BLaER1 treated with 17β-estradiol and CSF1 and Interleukin-3, amounts not matched to agents 10 nM and 100 nM (cell line): ENCODE results near the gene GRK6.
A peak's percentile ranks its signal among the peaks of the same experiment; 100 is the strongest.

Experiments
- H3K27ac ChIP-seq, 11 experiments: shearing (Covaris generic); formaldehyde crosslinking; 2 replicates each; pipeline ENCODE4 v1.8.1; 2022
- H3K27me3 ChIP-seq, 11 experiments: shearing (Covaris generic); formaldehyde crosslinking; 2 replicates each; pipeline ENCODE4 v1.8.1; 2022
- H3K36me3 ChIP-seq, 11 experiments: shearing (Covaris generic); formaldehyde crosslinking; 2 replicates each; pipeline ENCODE4 v1.8.1; 2022
- H3K4me1 ChIP-seq, 10 experiments: shearing (Covaris generic); formaldehyde crosslinking; 2 replicates each; pipeline ENCODE4 v1.8.1; 2022
- H3K4me2 ChIP-seq, 11 experiments: shearing (Covaris generic); formaldehyde crosslinking; 2 replicates each; pipeline ENCODE4 v1.8.1; 2022
- H3K4me3 ChIP-seq, 10 experiments: shearing (Covaris generic); formaldehyde crosslinking; 2 replicates each; pipeline ENCODE4 v1.8.1; 2022
- H3K9ac ChIP-seq, 11 experiments: shearing (Covaris generic); formaldehyde crosslinking; 2 replicates each; pipeline ENCODE4 v1.8.1; 2022
- H3K9me3 ChIP-seq, 11 experiments: shearing (Covaris generic); formaldehyde crosslinking; replicated peaks in 1 of 11; 2 replicates each; pipeline ENCODE4 v1.8.1; 2022
- H4K20me1 ChIP-seq, 11 experiments: shearing (Covaris generic); formaldehyde crosslinking; 2 replicates each; pipeline ENCODE4 v1.8.1; 2022
- Cebpa-rat ChIP-seq, 11 experiments: shearing (Covaris generic); IDR thresholded peaks; 2 replicates each; pipeline ENCODE4 v1.8.1; 2022

The GRK6 gene

GRCh38 chr5:177385720-177386119 is 40.8 kb upstream of the GRK6 start:
- peaks cover 0 to 10% (median 0%) of the 10 kb centered on the region in 11 experiments; a peak in 1 of 22 replicates for H3K27me3 ChIP-seq
- H3K27ac ChIP-seq: no peak overlapping the region
- no peaks in the 10 kb centered on the region for H3K36me3 ChIP-seq
- H4K20me1 ChIP-seq: peaks cover 0 to 15% (median 0%) of the 10 kb centered on the region in 11 experiments; a peak in 3 of 22 replicates
- H3K4me1 ChIP-seq: peaks cover 45 to 84% (median 77%) of the 10 kb centered on the region in 10 experiments
- no peak overlapping the region for H3K9ac ChIP-seq
- peak overlapping the region; percentile 16 to 93 (median 70); a peak in 21 of 22 replicates for H3K4me2 ChIP-seq
- no peaks in the 10 kb centered on the region for H3K9me3 ChIP-seq
- no peak for TF ChIP-seq Cebpa-rat (IDR thresholded peaks at IDR 0.05)
- H3K4me3 ChIP-seq: no peak overlapping the region

GRCh38 chr5:177386542-177386941 is 39.9 kb upstream of the GRK6 start:
- Histone ChIP-seq H3K9me3 (no peaks in the 10 kb centered on the region), H3K27me3 (peaks cover 0 to 10% (median 0%) of the 10 kb centered on the region in 11 experiments; a peak in 1 of 22 replicates), H3K4me2 (peak overlapping the region in 10 of 11 experiments; percentile 48 to 93 (median 71); a peak in 19 of 22 replicates), H3K4me1 (peaks cover 50 to 86% (median 80%) of the 10 kb centered on the region in 10 experiments), H3K27ac (no peak overlapping the region), H4K20me1 (peaks cover 0 to 15% (median 0%) of the 10 kb centered on the region in 11 experiments; a peak in 3 of 22 replicates), H3K36me3 (no peaks in the 10 kb centered on the region), H3K4me3 (no peak overlapping the region), H3K9ac (0 out of 22 replicates have a peak overlapping the region, but pooled peaks of 1 of the 11 experiments have one; percentile 10)
- TF ChIP-seq Cebpa-rat (IDR thresholded peaks at IDR 0.05): no peak

- peak overlapping the region in 9 of 11 experiments; percentile 38 to 93 (median 72); a peak in 17 of 22 replicates for H3K4me2 ChIP-seq
- H3K36me3 ChIP-seq: no peaks in the 10 kb centered on the region
- no peaks in the 10 kb centered on the region for H3K9me3 ChIP-seq
- peaks cover 49 to 85% (median 76%) of the 10 kb centered on the region in 10 experiments for H3K4me1 ChIP-seq
- no peak overlapping the region for H3K4me3 ChIP-seq
- peaks cover 0 to 15% (median 0%) of the 10 kb centered on the region in 11 experiments; a peak in 3 of 22 replicates for H4K20me1 ChIP-seq
- no peak overlapping the region for H3K9ac ChIP-seq
- no peak for TF ChIP-seq Cebpa-rat (IDR thresholded peaks at IDR 0.05)
- H3K27ac ChIP-seq: no peak overlapping the region
- H3K27me3 ChIP-seq: peaks cover 0 to 10% (median 0%) of the 10 kb centered on the region in 11 experiments; a peak in 1 of 22 replicates
Measured at GRCh38 chr5:177387405-177387804, 39.1 kb upstream of the GRK6 start.

- no peaks in the 10 kb centered on the region for H3K36me3 ChIP-seq
- no peak for TF ChIP-seq Cebpa-rat (IDR thresholded peaks at IDR 0.05)
- H3K27ac ChIP-seq: peak overlapping the region in 9 of 11 experiments; percentile 17 to 78 (median 60); a peak in 11 of 22 replicates
- peak overlapping the region; percentile 71 to 93 (median 85) for H3K4me2 ChIP-seq
- H3K27me3 ChIP-seq: peaks cover 0 to 10% (median 0%) of the 10 kb centered on the region in 11 experiments; a peak in 1 of 22 replicates
- H3K9me3 ChIP-seq: no peaks in the 10 kb centered on the region
- H4K20me1 ChIP-seq: peaks cover 0 to 15% (median 0%) of the 10 kb centered on the region in 11 experiments; a peak in 3 of 22 replicates
- H3K4me3 ChIP-seq: 0 out of 20 replicates have a peak overlapping the region, but pooled peaks of 1 of the 10 experiments have one; percentile 1
- peaks cover 54 to 87% (median 80%) of the 10 kb centered on the region in 10 experiments for H3K4me1 ChIP-seq
- H3K9ac ChIP-seq: peak overlapping the region in 8 of 11 experiments; percentile 4 to 69 (median 41); a peak in 6 of 22 replicates
Measured at GRCh38 chr5:177388521-177389052, 37.9 kb upstream of the GRK6 start.

- H3K27ac ChIP-seq: peak overlapping the region in 10 of 11 experiments; percentile 44 to 78 (median 62); a peak in 21 of 22 replicates
- 0 out of 22 replicates have a peak, but pooled peaks cover 0 to 5% (median 0%) of the 10 kb centered on the region in 11 experiments for H3K27me3 ChIP-seq
- H3K9me3 ChIP-seq: no peaks in the 10 kb centered on the region
- peaks cover 0 to 15% (median 0%) of the 10 kb centered on the region in 11 experiments; a peak in 3 of 22 replicates for H4K20me1 ChIP-seq
- H3K36me3 ChIP-seq: no peaks in the 10 kb centered on the region
- peak overlapping the region in 10 of 11 experiments; percentile 14 to 69 (median 58); a peak in 18 of 22 replicates for H3K9ac ChIP-seq
- peak overlapping the region in 5 of 10 experiments; percentile 1 to 25 (median 5); a peak in 5 of 20 replicates for H3K4me3 ChIP-seq
- peaks cover 62 to 95% (median 89%) of the 10 kb centered on the region in 10 experiments for H3K4me1 ChIP-seq
- TF ChIP-seq Cebpa-rat (IDR thresholded peaks at IDR 0.05): no peak
- peak overlapping the region; percentile 71 to 93 (median 85) for H3K4me2 ChIP-seq
Measured at GRCh38 chr5:177389241-177390169, 37.0 kb upstream of the GRK6 start.

GRCh38 chr5:177390363-177391300 is 35.8 kb upstream of the GRK6 start:
- Histone ChIP-seq H3K9ac (peak overlapping the region in 10 of 11 experiments; percentile 14 to 69 (median 58); a peak in 18 of 22 replicates), H3K27me3 (0 out of 22 replicates have a peak, but pooled peaks cover 0 to 5% (median 0%) of the 10 kb centered on the region in 11 experiments), H3K4me3 (peak overlapping the region in 3 of 10 experiments; percentile 4 to 25 (median 5); a peak in 3 of 20 replicates), H3K27ac (peak overlapping the region in 10 of 11 experiments; percentile 44 to 78 (median 62); a peak in 21 of 22 replicates), H4K20me1 (peaks cover 0 to 15% (median 0%) of the 10 kb centered on the region in 11 experiments; a peak in 3 of 22 replicates), H3K4me1 (peaks cover 57 to 87% (median 83%) of the 10 kb centered on the region in 10 experiments), H3K36me3 (no peaks in the 10 kb centered on the region), H3K4me2 (peak overlapping the region; percentile 71 to 93 (median 85)), H3K9me3 (no peaks in the 10 kb centered on the region)
- no peak for TF ChIP-seq Cebpa-rat (IDR thresholded peaks at IDR 0.05)

GRCh38 chr5:177392765-177393164 is 33.7 kb upstream of the GRK6 start:
- Histone ChIP-seq H3K4me3 (no peak overlapping the region), H3K36me3 (no peaks in the 10 kb centered on the region), H3K4me1 (peaks cover 52 to 66% (median 62%) of the 10 kb centered on the region in 10 experiments), H4K20me1 (peaks cover 0 to 15% (median 0%) of the 10 kb centered on the region in 11 experiments; a peak in 2 of 22 replicates), H3K9ac (peak overlapping the region in 8 of 11 experiments; percentile 32 to 64 (median 46); a peak in 15 of 22 replicates), H3K27ac (peak overlapping the region in 9 of 11 experiments; percentile 39 to 77 (median 63); a peak in 17 of 22 replicates), H3K27me3 (no peaks in the 10 kb centered on the region), H3K9me3 (no peaks in the 10 kb centered on the region), H3K4me2 (peak overlapping the region; percentile 59 to 85 (median 81))
- peak in 2 of 11 experiments; percentile 56 to 60; a peak in 4 of 22 replicates for TF ChIP-seq Cebpa-rat (IDR thresholded peaks at IDR 0.05)
